ENCODE results near the gene RBM47.
"Not testable (repeated sequence)": the region's sequence is repeated elsewhere in the genome, so short reads cannot be mapped to it uniquely, and the experiment has no call there.

The RBM47 gene

GRCh38 chr4:40562208-40562607 lies 67.5 kb downstream of the RBM47 start:
- no peak for DNase-seq (ENCODE audit: low read depth in 2 of 2)

- DNase-seq (ENCODE audit: low read depth in 2 of 2), result not testable (repeated sequence)
These were observed 68.0 kb downstream of the RBM47 start for GRCh38 chr4:40561543-40562177.

GRCh38 chr4:40559585-40560465 lies 69.8 kb downstream of the RBM47 start:
- no peak for DNase-seq (ENCODE audit: low read depth in 2 of 2)

- no peak for DNase-seq (ENCODE audit: low read depth in 2 of 2)
These were observed 71.9 kb downstream of the RBM47 start for GRCh38 chr4:40557736-40558135.

- no peak for DNase-seq (ENCODE audit: low read depth in 2 of 2)
These were observed 74.3 kb downstream of the RBM47 start for GRCh38 chr4:40555176-40555900.

GRCh38 chr4:40554641-40555040 lies 75.0 kb downstream of the RBM47 start:
- DNase-seq (ENCODE audit: low read depth in 2 of 2), result not testable (repeated sequence)

GRCh38 chr4:40553995-40554394 lies 75.7 kb downstream of the RBM47 start:
- DNase-seq (ENCODE audit: low read depth in 2 of 2), result no peak

- DNase-seq (ENCODE audit: low read depth in 2 of 2), result no peak
These were observed 77.1 kb downstream of the RBM47 start for GRCh38 chr4:40552536-40552935.

GRCh38 chr4:40551568-40552136 lies 78.0 kb downstream of the RBM47 start:
- DNase-seq (ENCODE audit: low read depth in 2 of 2), result not testable (repeated sequence)

GRCh38 chr4:40550948-40551462 lies 78.7 kb downstream of the RBM47 start:
- no peak for DNase-seq (ENCODE audit: low read depth in 2 of 2)

GRCh38 chr4:40550196-40550595 lies 79.5 kb downstream of the RBM47 start:
- no peak for DNase-seq (ENCODE audit: low read depth in 2 of 2)

- no peak for DNase-seq (ENCODE audit: low read depth in 2 of 2)
These were observed 81.4 kb downstream of the RBM47 start for GRCh38 chr4:40548256-40548655.

GRCh38 chr4:40547789-40548132 lies 81.9 kb downstream of the RBM47 start:
- DNase-seq (ENCODE audit: low read depth in 2 of 2), result no peak

- DNase-seq (ENCODE audit: low read depth in 2 of 2), result no peak
These were observed 82.5 kb downstream of the RBM47 start for GRCh38 chr4:40546969-40547788.

GRCh38 chr4:40546506-40546905 lies 83.2 kb downstream of the RBM47 start:
- DNase-seq (ENCODE audit: low read depth in 2 of 2), result no peak

- not testable (repeated sequence) for DNase-seq (ENCODE audit: low read depth in 2 of 2)
These were observed 84.2 kb downstream of the RBM47 start for GRCh38 chr4:40545487-40545886.

- no peak for DNase-seq (ENCODE audit: low read depth in 2 of 2)
These were observed 85.4 kb downstream of the RBM47 start for GRCh38 chr4:40544221-40544620.

- no peak for DNase-seq (ENCODE audit: low read depth in 2 of 2)
These were observed 88.9 kb downstream of the RBM47 start for GRCh38 chr4:40540800-40541199.

- no peak for DNase-seq (ENCODE audit: low read depth in 2 of 2)
These were observed 93.6 kb downstream of the RBM47 start for GRCh38 chr4:40536032-40536431.

GRCh38 chr4:40531636-40532023 lies 98.0 kb downstream of the RBM47 start:
- no peak for DNase-seq (ENCODE audit: low read depth in 2 of 2)

- no peak for DNase-seq (ENCODE audit: low read depth in 2 of 2)
These were observed 98.6 kb downstream of the RBM47 start for GRCh38 chr4:40530961-40531635.

Data from stimulated activated CD4-positive, alpha-beta T cell treated with anti-CD3 and anti-CD28 coated beads, Interleukin-1b, Interleukin-23, amount 100 ng/mL, for 1 hour (primary cell).